ENCODE results near the gene UBE2R2.
A peak's percentile ranks its signal among the peaks of the same experiment; 100 is the strongest.
"Not testable (repeated sequence)": the region's sequence is repeated elsewhere in the genome, so short reads cannot be mapped to it uniquely, and the experiment has no call there.

Gene UBE2R2

DNA sequence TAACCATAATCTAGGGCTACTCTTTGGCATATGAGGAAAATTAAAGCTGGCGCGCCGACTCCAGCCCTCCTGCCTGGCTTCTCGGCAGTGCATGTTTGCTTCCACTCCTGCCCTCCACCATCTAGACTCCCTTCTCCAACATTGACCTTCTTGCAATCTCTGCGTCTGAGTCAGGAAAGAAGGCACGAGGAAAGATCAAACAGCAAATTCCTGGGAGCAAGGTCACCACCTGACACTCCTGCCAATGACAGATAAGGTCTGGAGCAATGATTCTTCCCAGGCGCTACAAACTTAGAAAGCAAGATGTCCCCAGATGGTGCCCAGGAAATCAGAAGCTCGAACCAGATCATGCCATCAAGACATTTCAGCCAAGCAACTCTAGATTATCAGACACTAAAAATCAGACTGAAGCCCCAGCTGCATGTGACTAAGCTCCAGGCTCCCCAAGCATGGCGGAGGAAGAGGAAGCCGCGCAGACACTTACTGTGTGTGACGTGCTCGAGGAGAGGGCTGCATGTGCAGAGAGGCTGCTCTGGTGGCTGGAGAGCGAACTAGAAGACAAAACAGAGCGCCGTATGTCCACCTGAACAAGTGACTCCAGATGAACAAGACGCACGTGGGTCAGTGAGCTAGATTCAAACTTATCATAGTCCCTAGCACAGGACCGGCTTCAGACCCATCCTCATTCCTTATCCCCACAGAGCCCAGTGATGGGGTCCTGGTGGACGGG, 115.3 kb downstream of the UBE2R2 start:
- no peak for DNase-seq

- DNase-seq = no peak
These were observed 117.4 kb downstream of the UBE2R2 start for GRCh38 chr9:33934188-33934878.

GRCh38 chr9:33939924-33940874, 123.2 kb downstream of the UBE2R2 start:
- no peak for DNase-seq

GRCh38 chr9:33942471-33943083, 125.6 kb downstream of the UBE2R2 start:
- peak; percentile 10 for DNase-seq

DNA sequence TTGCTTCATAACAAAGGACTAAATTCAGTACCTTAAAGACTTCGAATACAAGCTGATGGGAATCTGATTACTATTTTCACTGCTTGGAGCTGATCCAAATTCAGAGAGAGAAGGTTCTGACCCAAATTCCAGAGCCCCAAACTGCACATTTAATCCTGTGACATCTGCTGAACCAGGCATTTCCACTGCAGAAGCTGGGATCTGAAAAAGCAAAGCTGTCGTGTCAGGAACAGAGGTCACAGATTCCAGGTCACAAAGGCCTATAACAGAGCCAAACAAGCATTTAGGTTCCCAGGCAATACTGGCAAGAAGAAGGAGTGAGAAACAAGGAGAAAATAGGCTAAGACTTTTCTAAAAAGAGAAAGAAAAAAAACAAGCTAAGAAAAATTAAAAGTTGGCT, 126.4 kb downstream of the UBE2R2 start:
- DNase-seq = no peak

GRCh38 chr9:33946779-33947535, 130.0 kb downstream of the UBE2R2 start:
- peak; percentile 96 for DNase-seq

DNA sequence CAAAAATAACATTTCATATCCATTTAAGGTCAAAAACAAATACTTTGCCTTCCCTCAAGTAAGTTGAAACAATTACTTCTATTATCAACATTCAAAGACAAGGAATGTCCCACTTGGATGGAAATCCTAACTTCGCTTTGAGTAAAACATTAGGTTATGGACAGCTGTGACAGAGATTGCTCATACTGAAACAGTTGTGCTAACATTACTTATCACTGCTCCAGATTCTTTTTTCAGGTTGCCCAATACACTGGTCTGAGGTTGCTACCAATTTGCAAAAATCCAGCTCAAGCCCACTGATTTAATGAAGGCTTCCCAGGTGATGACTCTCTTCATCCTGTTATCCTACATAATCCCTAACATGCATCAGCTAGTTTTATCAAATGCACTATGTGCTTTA, 133.4 kb downstream of the UBE2R2 start:
- DNase-seq = no peak

- DNase-seq = no peak
These were observed 135.1 kb downstream of the UBE2R2 start for GRCh38 chr9:33952066-33952465.

- no peak for DNase-seq
These were observed 139.6 kb downstream of the UBE2R2 start for GRCh38 chr9:33956544-33956943.

DNA sequence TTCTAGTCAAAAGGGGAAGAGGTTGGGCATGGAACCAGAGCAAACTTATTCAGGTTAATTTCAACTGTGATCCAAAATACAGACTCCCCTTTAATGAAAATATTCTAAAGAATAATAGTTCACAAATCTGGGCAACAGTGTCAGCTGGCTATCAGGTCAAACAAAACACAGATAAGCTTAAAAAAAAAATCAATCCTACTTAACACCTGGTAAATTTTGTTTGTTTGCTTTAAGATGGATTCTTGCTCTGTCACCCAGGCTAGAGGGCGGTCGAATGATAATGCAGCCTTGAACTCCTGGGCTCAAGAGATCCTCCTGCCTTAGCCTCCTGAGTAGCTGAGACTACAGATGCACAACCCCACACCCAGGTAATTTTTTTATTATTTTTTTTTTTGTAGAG, 142.8 kb downstream of the UBE2R2 start:
- no peak for DNase-seq

- DNase-seq = not testable (repeated sequence)
These were observed 145.5 kb downstream of the UBE2R2 start for GRCh38 chr9:33962468-33962867.

- DNase-seq = no peak
These were observed 147.3 kb downstream of the UBE2R2 start for GRCh38 chr9:33964086-33964768.
